IMR-90 (cell line): Measurements from ENCODE around the gene WWC2. TPM values are rescaled to one million over a fixed set of nuclear protein-coding genes. Genes with fewer than 3 reads are reported as not detected.

Source experiments
- ATAC-seq: fragments of 200-7000 bp; cut with Tn5 transposase; 2 replicates; pipeline ENCODE4 v1.9.1; 2020; ENCODE audit warnings: low read depth, mild to moderate bottlenecking, moderate library complexity
- BruUV-seq: library from RNA; stranded (reverse); fragments of 400-500 nt; replicated peaks from 2 replicates; lab custom pipeline; 2021; lab: Mats Ljungman, UMichigan
- CTCF ChIA-PET: fragments of 300-600 bp; formaldehyde crosslinking; extraction: SDS; loops from one replicate; lab custom pipeline; 2021; ENCODE audit warnings: antibody characterized with exemption; lab: Yijun Ruan, JAX
- POLR2A ChIA-PET: fragments of 300-600 bp; sonication (Branson Sonifier 250); formaldehyde crosslinking; loops from one replicate; lab custom pipeline; 2022; ENCODE audit warnings: antibody characterized with exemption; ENCODE audit not compliant: unreplicated experiment; lab: Charles Lee
- DNase-seq: peaks from one replicate; pipeline ENCODE4 v3.0.0; 2013
- H2AFZ ChIP-seq: replicated peaks from 2 replicates; pipeline ENCODE3; 2013; ENCODE audit warnings: low read length, mild to moderate bottlenecking; ENCODE audit not compliant: poor library complexity
- H2AK5ac ChIP-seq: 2 replicates; pipeline ENCODE4 v1.6.1; 2013; ENCODE audit warnings: low read depth, low read length, inconsistent platforms
- H2AK9ac ChIP-seq: replicated peaks from 2 replicates; pipeline ENCODE3; 2013; ENCODE audit warnings: mild to moderate bottlenecking, low read depth, low read length, moderate library complexity; ENCODE audit not compliant: poor library complexity
- H2BK120ac ChIP-seq: 2 replicates; pipeline ENCODE4 v1.6.1; 2013; ENCODE audit warnings: low read depth, low read length, inconsistent platforms
- H2BK15ac ChIP-seq: 3 replicates; pipeline ENCODE4 v1.6.1; 2013; ENCODE audit warnings: low read depth, low read length, inconsistent platforms
- H2BK20ac ChIP-seq: 2 replicates; pipeline ENCODE4 v1.6.1; 2013; ENCODE audit warnings: low read depth, mild to moderate bottlenecking, inconsistent platforms, low read length, moderate library complexity
- H2BK5ac ChIP-seq: 2 replicates; pipeline ENCODE4 v1.6.1; 2013; ENCODE audit warnings: mild to moderate bottlenecking, low read depth, low read length, inconsistent platforms; ENCODE audit not compliant: poor library complexity, severe bottlenecking
- H3K14ac ChIP-seq: replicated peaks from 2 replicates; pipeline ENCODE4 v1.6.1; 2013; ENCODE audit warnings: low read depth, low read length, inconsistent platforms
- H3K18ac ChIP-seq: 2 replicates; pipeline ENCODE4 v1.6.1; 2013; ENCODE audit warnings: low read depth, low read length, control low read depth
- H3K23ac ChIP-seq: 2 replicates; pipeline ENCODE4 v1.6.1; 2013; ENCODE audit warnings: low read depth, low read length, inconsistent platforms
- H3K27ac ChIP-seq: 2 replicates; pipeline ENCODE4 v1.5.1; 2013; ENCODE audit warnings: mild to moderate bottlenecking, control low read depth, low read length; ENCODE audit not compliant: insufficient read depth
- H3K27me3 ChIP-seq: 2 replicates; pipeline ENCODE4 v1.6.1; 2013; ENCODE audit warnings: low read length; ENCODE audit not compliant: control insufficient read depth, insufficient read depth
- H3K36me3 ChIP-seq: 2 replicates; pipeline ENCODE4 v1.6.1; 2013; ENCODE audit warnings: low read length, mixed read lengths; ENCODE audit not compliant: control insufficient read depth, insufficient read depth
- H3K4ac ChIP-seq: 2 replicates; pipeline ENCODE4 v1.6.1; 2013; ENCODE audit warnings: low read depth, low read length, inconsistent platforms
- H3K4me1 ChIP-seq: 2 replicates; pipeline ENCODE4 v1.6.1; 2013; ENCODE audit warnings: low read length, mixed read lengths; ENCODE audit not compliant: control insufficient read depth, insufficient read depth
- H3K4me2 ChIP-seq: 2 replicates; pipeline ENCODE4 v1.6.1; 2013; ENCODE audit warnings: low read depth, mild to moderate bottlenecking, control low read depth, low read length, moderate library complexity
- H3K4me3 ChIP-seq: 2 replicates; pipeline ENCODE4 v1.5.1; 2013; ENCODE audit warnings: low read depth, mild to moderate bottlenecking, control low read depth, low read length, moderate library complexity; ENCODE audit not compliant: insufficient read depth
- H3K56ac ChIP-seq: 2 replicates; pipeline ENCODE4 v1.6.1; 2013; ENCODE audit warnings: low read length, inconsistent platforms; ENCODE audit not compliant: insufficient read depth; ENCODE audit errors: extremely low read depth
- H3K79me1 ChIP-seq, 2 experiments: 2 replicates each; pipeline ENCODE4 v1.6.1; 2013; ENCODE audit warnings: low read length in 2 of 2, inconsistent platforms in 1 of 2, low read depth in 1 of 2
- H3K9ac ChIP-seq: 2 replicates; pipeline ENCODE4 v1.6.1; 2013; ENCODE audit warnings: low read depth, low read length, control low read depth
- H3K9me1 ChIP-seq: 2 replicates; pipeline ENCODE4 v1.6.1; 2013; ENCODE audit warnings: low read length, inconsistent platforms; ENCODE audit not compliant: insufficient read depth
- H3K9me3 ChIP-seq: 2 replicates; pipeline ENCODE4 v1.6.1; 2013; ENCODE audit warnings: low read length; ENCODE audit not compliant: control insufficient read depth, insufficient read depth
- H4K20me1 ChIP-seq: 2 replicates; pipeline ENCODE4 v1.6.1; 2013; ENCODE audit warnings: low read length, inconsistent platforms; ENCODE audit not compliant: insufficient read depth
- H4K5ac ChIP-seq: 2 replicates; pipeline ENCODE4 v1.6.1; 2013; ENCODE audit warnings: mild to moderate bottlenecking, low read depth, low read length, control low read depth
- H4K8ac ChIP-seq, 2 experiments: 2 replicates each; pipeline ENCODE4 v1.6.1; 2013; ENCODE audit warnings: low read depth in 2 of 2, low read length in 2 of 2, control low read depth in 1 of 2, inconsistent platforms in 1 of 2
- H4K91ac ChIP-seq: 2 replicates; pipeline ENCODE4 v1.6.1; 2013; ENCODE audit warnings: low read depth, low read length, inconsistent platforms; ENCODE audit not compliant: insufficient read depth
- BHLHE40 ChIP-seq: fragments of 150-350 bp; IDR thresholded peaks from 2 replicates; pipeline ENCODE4 v1.6.1; 2016; ENCODE audit warnings: mild to moderate bottlenecking, low read depth, low read length
- CEBPB ChIP-seq: IDR thresholded peaks from 2 replicates; pipeline ENCODE4 v1.6.1; 2012; ENCODE audit warnings: low read depth, low read length, improper control_type of control experiment
- CHD1 ChIP-seq: IDR thresholded peaks from 2 replicates; pipeline ENCODE4 v1.6.1; 2012; ENCODE audit warnings: low read depth, low read length, improper control_type of control experiment
- CTCF ChIP-seq: conservative IDR thresholded peaks from 2 replicates; pipeline ENCODE4 v1.5.1; 2012; ENCODE audit warnings: mild to moderate bottlenecking, low read depth, low read length, improper control_type of control experiment
- ELK1 ChIP-seq: fragments of 150-350 bp; IDR thresholded peaks from 2 replicates; pipeline ENCODE4 v1.6.1; 2016; ENCODE audit warnings: low read depth, mild to moderate bottlenecking, low read length, moderate library complexity, borderline replicate concordance
- FOS ChIP-seq: fragments of 150-350 bp; IDR thresholded peaks from 2 replicates; pipeline ENCODE4 v1.6.1; 2016; ENCODE audit warnings: low read depth, low read length
- MAFK ChIP-seq: IDR thresholded peaks from 2 replicates; pipeline ENCODE4 v1.6.1; 2012; ENCODE audit warnings: low read depth, low read length, improper control_type of control experiment
- MAZ ChIP-seq: IDR thresholded peaks from 2 replicates; pipeline ENCODE4 v1.6.1; 2012; ENCODE audit warnings: low read depth, mild to moderate bottlenecking, low read length, improper control_type of control experiment, moderate library complexity, borderline replicate concordance
- MXI1 ChIP-seq: IDR thresholded peaks from 2 replicates; pipeline ENCODE4 v1.6.1; 2012; ENCODE audit warnings: low read depth, mild to moderate bottlenecking, low read length, moderate library complexity, borderline replicate concordance
- NFE2L2 ChIP-seq: fragments of 150-350 bp; IDR thresholded peaks from 2 replicates; pipeline ENCODE4 v1.6.1; 2016; ENCODE audit warnings: low read depth, mild to moderate bottlenecking, low read length
- POLR2A ChIP-seq: IDR thresholded peaks from 2 replicates; pipeline ENCODE4 v1.6.1; 2012; ENCODE audit warnings: mild to moderate bottlenecking, low read depth, low read length
- RAD21 ChIP-seq: IDR thresholded peaks from 2 replicates; pipeline ENCODE4 v1.6.1; 2012; ENCODE audit warnings: low read length, improper control_type of control experiment
- RCOR1 ChIP-seq: IDR thresholded peaks from 2 replicates; pipeline ENCODE4 v1.6.1; 2012; ENCODE audit warnings: mild to moderate bottlenecking, low read length, improper control_type of control experiment; ENCODE audit not compliant: insufficient replicate concordance
- RFX5 ChIP-seq: IDR thresholded peaks from 2 replicates; pipeline ENCODE4 v1.8.0; 2012; ENCODE audit warnings: low read depth, mild to moderate bottlenecking, low read length, moderate library complexity
- SMC3 ChIP-seq: fragments of 150-350 bp; IDR thresholded peaks from 2 replicates; pipeline ENCODE4 v1.6.1; 2016; ENCODE audit warnings: low read depth, mild to moderate bottlenecking, antibody characterized with exemption, low read length, moderate library complexity
- USF2 ChIP-seq: fragments of 150-350 bp; IDR thresholded peaks from 2 replicates; pipeline ENCODE4 v1.6.1; 2017; ENCODE audit warnings: mild to moderate bottlenecking, antibody characterized with exemption, low read length, low read depth
- WGBS, 2 experiments: methylation state at CpG; one replicate each; pipeline versions ENCODE4 v1.1.5 to v1.1.7; 2013; ENCODE audit warnings: missing lambda C conversion rate in 2 of 2; ENCODE audit not compliant: insufficient read length in 1 of 2; ENCODE audit errors: extremely low coverage in 2 of 2; 5-methylcytosine and 5-hydroxymethylcytosine counted together
- dilution Hi-C: fragments of 300-500 bp; cut with HindIII; formaldehyde crosslinking; loops from one replicate; pipeline ENCODE4 v1.14.3; 2018; ENCODE audit warnings: low sequenced_read_pairs; ENCODE audit not compliant: unreplicated experiment
- in situ Hi-C: fragments of 300-500 bp; cut with MboI; formaldehyde crosslinking; loops from 3 replicates; pipeline ENCODE4 v1.14.3; 2019; ENCODE audit warnings: low sequenced_read_pairs, inconsistent platforms, mixed read lengths
- intact Hi-C: fragments of 100-400 bp; cut with micrococcal nuclease; formaldehyde crosslinking; loops from 2 replicates; pipeline ENCODE4 v1.10.0; 2022
- polyA plus RNA-seq, 3 experiments: library from polyadenylated mRNA; depleted of rRNA; stranded (reverse); fragments of >200 nt; gene quantifications; 2 replicates each; pipeline ENCODE4 v1.2.3, GENCODE V29; 2012; ENCODE audit warnings: low replicate concordance in 1 of 3
- total RNA-seq: library from RNA; depleted of rRNA; stranded (reverse); fragments of >200 nt; gene quantifications from 2 replicates; pipeline ENCODE4 v1.2.3, GENCODE V29; 2012

WWC2 gene
- total and polyA plus RNA-seq, 2 of the 4 experiments (the other 2 are of a cell fraction), result 26.6 to 27.4 TPM

GRCh38 chr4:183192571-183192970, 93.5 kb downstream of the WWC2 start:
- Histone ChIP-seq H3K14ac (no peak overlapping the region), H4K5ac (no peak overlapping the region), H3K4me3 (no peak overlapping the region), H4K91ac (no peak overlapping the region), H3K27me3 (no peaks in the 10 kb centered on the region), H3K56ac (no peak overlapping the region), H2AK9ac (no peak overlapping the region), H3K4me1 (peaks cover 3% of the 10 kb centered on the region; the same call in 1 of the 2 replicates), H3K36me3 (peaks cover 7% of the 10 kb centered on the region), H3K4ac (no peak overlapping the region), H2AFZ (no peak overlapping the region), H3K9me1 (no peaks in the 10 kb centered on the region; the same call in 1 of the 2 replicates), H2BK20ac (no peak overlapping the region), H3K9me3 (no peaks in the 10 kb centered on the region), H2BK5ac (no peak overlapping the region), H3K18ac (no peak overlapping the region), H2BK15ac (no peak overlapping the region), H4K20me1 (peaks cover 13% of the 10 kb centered on the region; the same call in 1 of the 2 replicates), H3K27ac (no peak overlapping the region), H3K79me1 (peaks cover 32 to 58% of the 10 kb centered on the region in 2 experiments), H2AK5ac (no peak overlapping the region), H3K23ac (no peak overlapping the region), H2BK120ac (no peak overlapping the region), H3K9ac (no peak overlapping the region), H4K8ac (no peak overlapping the region), H3K4me2 (no peak overlapping the region)
- WGBS, 2 experiments, result no CpG with 5 or more reads among the region's 2 CpGs
- in situ Hi-C loops, result no loop called here
- BruUV-seq, result no TSS peak
- ATAC-seq, result no peak
- DNase-seq, result no peak
- TF ChIP-seq CTCF (no peak), POLR2A (no peak), USF2 (no peak), FOS (no peak), SMC3 (no peak), CEBPB (no peak), ELK1 (no peak), MAZ (no peak), RCOR1 (no peak), BHLHE40 (no peak), NFE2L2 (no peak), MXI1 (no peak), RFX5 (no peak), CHD1 (no peak), RAD21 (no peak), MAFK (no peak)
- dilution Hi-C loops, result no loop called here
- ChIA-PET CTCF (no interaction called here), POLR2A (no interaction called here)
- intact Hi-C loops, result no loop called here
